Osteoblast (primary cell): ENCODE measurements around the gene CDH4. TPM values are rescaled to one million over a fixed set of nuclear protein-coding genes. Genes with fewer than 3 reads are reported as not detected.
"Not testable (repeated sequence)": the region's sequence is repeated elsewhere in the genome, so short reads cannot be mapped to it uniquely, and the experiment has no call there.

ENCODE experiments used
- DNase-seq: peaks from one replicate; pipeline ENCODE4 v3.0.0; 2011; ENCODE audit warnings: low spot score, mixed read lengths; ENCODE audit not compliant: insufficient read length; ENCODE audit errors: missing footprints
- H2AFZ ChIP-seq: 2 replicates; pipeline ENCODE4 v1.6.0; 2011; ENCODE audit warnings: mild to moderate bottlenecking, low read length
- H3K27ac ChIP-seq: 2 replicates; pipeline ENCODE4 v1.5.1; 2011; ENCODE audit warnings: mild to moderate bottlenecking, low read depth, low read length, moderate library complexity
- H3K27me3 ChIP-seq: 2 replicates; pipeline ENCODE4 v1.6.0; 2012; ENCODE audit warnings: mild to moderate bottlenecking, control low read depth, inconsistent platforms, low read length, moderate library complexity; ENCODE audit not compliant: insufficient read depth
- H3K36me3 ChIP-seq: 2 replicates; pipeline ENCODE4 v1.5.1; 2011; ENCODE audit warnings: mild to moderate bottlenecking, low read length, control low read depth, moderate library complexity; ENCODE audit not compliant: insufficient read depth
- H3K4me1 ChIP-seq: 2 replicates; pipeline ENCODE4 v1.5.1; 2011; ENCODE audit warnings: mild to moderate bottlenecking, low read length, control low read depth, moderate library complexity; ENCODE audit not compliant: insufficient read depth
- H3K4me2 ChIP-seq: 2 replicates; pipeline ENCODE4 v1.6.0; 2011; ENCODE audit warnings: mild to moderate bottlenecking, low read length; ENCODE audit not compliant: insufficient read depth
- H3K4me3 ChIP-seq: fragments of 200-600 bp; sonication (generic); 3 replicates; pipeline ENCODE4 v1.5.1; 2012; ENCODE audit warnings: mild to moderate bottlenecking, low read length, inconsistent platforms; ENCODE audit not compliant: insufficient read depth
- H3K79me2 ChIP-seq: 2 replicates; pipeline ENCODE4 v1.6.0; 2012; ENCODE audit warnings: mild to moderate bottlenecking, low read length, control low read depth, inconsistent platforms; ENCODE audit not compliant: insufficient read depth
- H3K9me3 ChIP-seq: 2 replicates; pipeline ENCODE4 v1.5.1; 2011; ENCODE audit warnings: low read depth, low read length, control low read depth
- H4K20me1 ChIP-seq: 2 replicates; pipeline ENCODE4 v1.6.0; 2012; ENCODE audit warnings: mild to moderate bottlenecking, low read length, control low read depth; ENCODE audit not compliant: insufficient read depth
- total RNA-seq: library from RNA; depleted of rRNA; stranded (reverse); fragments of >200 nt; gene quantifications from 2 replicates; pipeline ENCODE4 v1.2.3, GENCODE V29; 2012
- TF ChIP-seq, protein P1 (sequence below): IDR thresholded peaks from 2 replicates; pipeline ENCODE4 v1.5.1; 2011; ENCODE audit warnings: mild to moderate bottlenecking, low read depth, low read length, moderate library complexity; ENCODE audit errors: extremely low read depth

CDH4 gene
- total RNA-seq, 1 donor: 1.1 TPM

DNA sequence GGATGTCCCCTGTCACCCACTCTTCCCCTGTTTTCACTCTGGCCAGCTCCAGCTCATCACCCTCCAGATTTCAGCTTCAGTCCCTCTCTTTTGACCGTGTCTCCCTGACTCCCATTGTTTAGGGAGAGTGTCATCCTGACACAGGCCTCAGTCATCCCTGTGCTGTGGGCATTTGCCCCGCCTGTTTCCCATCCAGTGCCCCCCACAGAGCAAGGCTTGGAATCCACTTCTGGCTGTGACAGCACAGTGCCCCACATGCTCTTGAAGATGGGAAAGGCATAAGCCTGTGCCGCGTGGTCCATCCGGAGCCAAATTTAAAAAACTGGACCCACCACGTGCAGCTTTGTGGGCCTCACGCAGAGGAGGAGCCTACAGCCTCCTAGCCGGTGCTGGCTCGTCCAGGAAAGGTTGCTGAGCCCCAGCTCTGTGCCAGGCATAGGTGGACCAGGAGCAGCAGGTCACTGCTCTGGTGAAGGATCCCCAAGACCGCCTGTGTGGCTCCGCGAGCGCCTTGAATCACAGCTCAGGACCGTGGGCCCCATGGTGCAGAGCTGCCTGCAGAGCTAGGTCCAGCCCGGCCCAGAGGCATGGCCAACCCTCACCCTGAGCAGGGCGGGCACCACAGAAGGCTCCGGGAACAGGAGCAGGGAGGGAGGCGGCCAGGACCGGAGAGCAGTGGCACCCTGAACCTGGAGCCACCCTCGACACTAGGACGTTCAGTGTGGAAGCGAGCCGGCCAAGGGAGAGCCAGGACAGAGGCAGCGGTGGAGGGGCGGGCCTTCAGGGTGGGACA lies 172.8 kb downstream of the CDH4 start:
- Histone ChIP-seq H3K9me3 (no peaks in the 10 kb centered on the region), H3K79me2 (no peaks in the 10 kb centered on the region), H2AFZ (no peak overlapping the region), H3K4me1 (no peaks in the 10 kb centered on the region), H3K27me3 (no peaks in the 10 kb centered on the region), H3K36me3 (no peaks in the 10 kb centered on the region), H4K20me1 (no peaks in the 10 kb centered on the region), H3K4me2 (no peak overlapping the region), H3K4me3 (no peak overlapping the region), H3K27ac (no peak overlapping the region)
- no peak for DNase-seq
- TF ChIP-seq, protein P1, sequence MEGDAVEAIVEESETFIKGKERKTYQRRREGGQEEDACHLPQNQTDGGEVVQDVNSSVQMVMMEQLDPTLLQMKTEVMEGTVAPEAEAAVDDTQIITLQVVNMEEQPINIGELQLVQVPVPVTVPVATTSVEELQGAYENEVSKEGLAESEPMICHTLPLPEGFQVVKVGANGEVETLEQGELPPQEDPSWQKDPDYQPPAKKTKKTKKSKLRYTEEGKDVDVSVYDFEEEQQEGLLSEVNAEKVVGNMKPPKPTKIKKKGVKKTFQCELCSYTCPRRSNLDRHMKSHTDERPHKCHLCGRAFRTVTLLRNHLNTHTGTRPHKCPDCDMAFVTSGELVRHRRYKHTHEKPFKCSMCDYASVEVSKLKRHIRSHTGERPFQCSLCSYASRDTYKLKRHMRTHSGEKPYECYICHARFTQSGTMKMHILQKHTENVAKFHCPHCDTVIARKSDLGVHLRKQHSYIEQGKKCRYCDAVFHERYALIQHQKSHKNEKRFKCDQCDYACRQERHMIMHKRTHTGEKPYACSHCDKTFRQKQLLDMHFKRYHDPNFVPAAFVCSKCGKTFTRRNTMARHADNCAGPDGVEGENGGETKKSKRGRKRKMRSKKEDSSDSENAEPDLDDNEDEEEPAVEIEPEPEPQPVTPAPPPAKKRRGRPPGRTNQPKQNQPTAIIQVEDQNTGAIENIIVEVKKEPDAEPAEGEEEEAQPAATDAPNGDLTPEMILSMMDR: no peak

DNA sequence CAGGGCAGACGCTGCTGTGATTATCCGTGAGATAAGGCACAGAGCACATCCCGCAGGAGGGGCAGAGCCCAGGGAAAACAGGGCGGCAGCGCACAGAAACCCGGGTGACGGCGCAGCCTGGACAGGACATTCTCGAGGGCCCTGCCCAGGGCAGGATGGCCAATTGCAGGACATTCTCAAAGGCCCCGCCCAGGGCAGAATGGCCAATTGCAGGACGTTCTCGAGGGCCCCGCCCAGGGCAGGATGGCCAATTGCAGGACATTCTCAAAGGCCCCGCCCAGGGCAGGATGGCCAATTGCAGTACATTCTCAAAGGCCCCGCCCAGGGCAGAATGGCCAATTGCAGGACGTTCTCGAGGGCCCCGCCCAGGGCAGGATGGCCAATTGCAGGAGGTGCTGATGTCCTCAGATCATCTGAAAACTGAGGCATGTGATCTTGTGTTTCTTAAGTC lies 173.5 kb downstream of the CDH4 start:
- H3K27me3 ChIP-seq: not testable (repeated sequence)

DNA sequence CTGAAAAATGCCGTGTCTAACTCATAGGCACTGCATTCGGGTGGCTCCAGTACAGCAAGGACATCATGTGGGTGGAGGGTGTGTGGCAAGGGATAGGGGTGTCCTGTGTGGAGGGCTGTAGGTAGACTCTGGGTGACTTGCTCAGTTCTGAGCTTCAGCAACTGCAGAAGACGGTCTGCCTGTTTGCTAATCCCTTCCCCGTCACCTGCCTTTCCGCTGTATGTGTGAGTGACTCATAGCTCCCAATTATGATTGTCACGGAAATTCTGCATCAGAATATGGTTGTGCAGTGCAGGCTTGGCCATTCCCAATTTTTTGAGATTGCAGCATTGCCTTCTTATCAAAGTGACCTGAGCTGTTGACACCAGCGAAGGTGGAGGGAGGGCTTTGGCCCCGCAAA lies 174.3 kb downstream of the CDH4 start:
- Histone ChIP-seq H3K9me3 (no peaks in the 10 kb centered on the region), H3K4me3 (no peak overlapping the region), H3K27ac (no peak overlapping the region), H3K4me1 (no peaks in the 10 kb centered on the region), H3K27me3 (no peaks in the 10 kb centered on the region), H3K36me3 (no peaks in the 10 kb centered on the region), H4K20me1 (no peaks in the 10 kb centered on the region), H2AFZ (no peak overlapping the region), H3K4me2 (no peak overlapping the region), H3K79me2 (no peaks in the 10 kb centered on the region)
- no peak for DNase-seq
- TF ChIP-seq, protein P1: no peak

More for the DNA sequence above, 173.5 kb downstream of the CDH4 start:
- not testable (repeated sequence) for H3K4me3 ChIP-seq, H3K36me3 ChIP-seq, H4K20me1 ChIP-seq, DNase-seq, H3K9me3 ChIP-seq, H3K79me2 ChIP-seq, H3K27ac ChIP-seq, H2AFZ ChIP-seq, H3K4me2 ChIP-seq, H3K4me1 ChIP-seq

DNA sequence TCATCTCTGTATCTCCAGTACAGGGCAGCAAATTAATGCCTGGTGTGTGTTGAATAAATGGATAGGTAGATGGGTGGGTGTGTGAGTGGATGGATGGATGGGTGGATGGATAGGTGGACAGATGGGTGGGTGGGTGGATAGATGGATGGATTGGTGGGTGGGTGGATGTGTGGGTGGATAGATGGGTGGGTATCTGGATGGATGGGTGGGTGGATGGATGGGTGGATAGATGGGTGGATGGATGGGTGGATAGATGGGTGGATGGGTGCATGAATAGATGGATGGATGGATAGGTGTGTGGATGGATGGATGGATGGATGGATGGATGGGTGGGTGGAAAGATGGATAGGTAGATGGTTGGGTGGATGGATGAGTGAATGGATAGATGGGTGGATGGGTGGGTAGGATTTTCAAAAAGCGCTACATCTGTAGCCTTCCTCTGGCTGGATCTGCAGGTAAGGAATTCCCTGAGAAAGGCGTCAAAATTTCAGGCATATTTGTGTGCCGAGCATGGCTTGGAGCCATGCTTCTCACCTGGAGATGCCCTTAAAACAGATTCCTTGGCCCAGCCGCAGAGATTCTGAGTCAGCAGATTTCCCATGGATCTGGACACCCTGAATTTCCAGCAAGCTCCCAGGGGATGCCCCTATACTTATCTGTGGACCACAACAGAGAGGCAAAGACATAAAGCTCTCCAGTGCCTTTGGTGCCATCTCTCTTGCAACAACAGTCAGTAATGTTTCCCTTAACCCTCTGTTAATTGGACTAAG lies 177.6 kb downstream of the CDH4 start:
- DNase-seq: no peak
- Histone ChIP-seq H3K27ac (no peak overlapping the region), H3K36me3 (no peaks in the 10 kb centered on the region), H3K9me3 (no peaks in the 10 kb centered on the region), H3K79me2 (no peaks in the 10 kb centered on the region), H3K27me3 (peaks cover 9% of the 10 kb centered on the region), H3K4me3 (no peak overlapping the region), H3K4me2 (no peak overlapping the region), H2AFZ (no peak overlapping the region), H4K20me1 (no peaks in the 10 kb centered on the region), H3K4me1 (peaks cover 2% of the 10 kb centered on the region)
- TF ChIP-seq, protein P1: no peak
